NCI-H446 treated with DMSO at 0.1 percent for 48 hours (cell line): ENCODE measurements around the gene TIMP2.
"Not testable (repeated sequence)": the region's sequence is repeated elsewhere in the genome, so short reads cannot be mapped to it uniquely, and the experiment has no call there.

ENCODE experiments used
- DNase-seq: peaks from one replicate; lab custom pipeline; 2025; lab: John Stamatoyannopoulos, UW

Gene TIMP2

DNA sequence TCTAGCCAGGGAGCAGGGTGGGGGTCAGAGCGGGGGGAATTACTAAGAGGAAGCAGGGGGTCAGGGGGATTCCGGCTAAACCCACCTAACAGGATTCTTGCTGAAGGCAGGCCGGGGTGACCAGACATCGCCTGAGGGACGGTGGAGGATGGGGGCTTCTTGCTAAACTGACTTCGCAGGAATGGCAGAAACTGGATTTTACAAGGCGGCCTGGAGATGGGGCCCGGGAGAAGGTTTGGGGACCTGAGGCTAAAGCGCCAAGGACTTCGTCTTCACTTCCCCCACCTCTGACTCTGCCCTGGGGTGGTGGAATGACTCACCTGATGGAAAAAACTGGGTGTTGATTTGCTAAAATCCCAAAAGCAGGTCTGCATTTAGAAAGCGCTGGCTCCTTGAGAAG is 31.1 kb upstream of the TIMP2 start:
- DNase-seq, result no peak

DNA sequence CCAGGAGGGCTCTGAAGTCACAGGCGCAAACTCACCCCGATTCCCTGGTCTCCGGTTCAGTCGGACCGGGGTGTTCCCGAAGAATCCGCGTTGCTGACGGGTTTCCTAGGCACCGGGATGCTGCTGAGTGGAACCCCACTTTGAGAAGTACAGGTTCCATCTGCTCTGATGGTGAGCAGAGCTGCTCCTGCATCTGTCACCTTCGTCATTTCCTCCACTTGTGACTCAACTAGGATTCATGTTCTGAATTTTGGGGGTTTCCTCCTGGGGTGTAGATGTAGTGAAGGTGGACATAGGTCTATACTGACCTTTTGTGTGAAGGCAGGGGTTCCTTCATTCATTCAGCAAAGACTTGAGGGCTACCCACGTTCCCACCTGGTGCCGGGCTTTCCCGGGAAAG is 29.5 kb upstream of the TIMP2 start:
- no peak for DNase-seq

DNA sequence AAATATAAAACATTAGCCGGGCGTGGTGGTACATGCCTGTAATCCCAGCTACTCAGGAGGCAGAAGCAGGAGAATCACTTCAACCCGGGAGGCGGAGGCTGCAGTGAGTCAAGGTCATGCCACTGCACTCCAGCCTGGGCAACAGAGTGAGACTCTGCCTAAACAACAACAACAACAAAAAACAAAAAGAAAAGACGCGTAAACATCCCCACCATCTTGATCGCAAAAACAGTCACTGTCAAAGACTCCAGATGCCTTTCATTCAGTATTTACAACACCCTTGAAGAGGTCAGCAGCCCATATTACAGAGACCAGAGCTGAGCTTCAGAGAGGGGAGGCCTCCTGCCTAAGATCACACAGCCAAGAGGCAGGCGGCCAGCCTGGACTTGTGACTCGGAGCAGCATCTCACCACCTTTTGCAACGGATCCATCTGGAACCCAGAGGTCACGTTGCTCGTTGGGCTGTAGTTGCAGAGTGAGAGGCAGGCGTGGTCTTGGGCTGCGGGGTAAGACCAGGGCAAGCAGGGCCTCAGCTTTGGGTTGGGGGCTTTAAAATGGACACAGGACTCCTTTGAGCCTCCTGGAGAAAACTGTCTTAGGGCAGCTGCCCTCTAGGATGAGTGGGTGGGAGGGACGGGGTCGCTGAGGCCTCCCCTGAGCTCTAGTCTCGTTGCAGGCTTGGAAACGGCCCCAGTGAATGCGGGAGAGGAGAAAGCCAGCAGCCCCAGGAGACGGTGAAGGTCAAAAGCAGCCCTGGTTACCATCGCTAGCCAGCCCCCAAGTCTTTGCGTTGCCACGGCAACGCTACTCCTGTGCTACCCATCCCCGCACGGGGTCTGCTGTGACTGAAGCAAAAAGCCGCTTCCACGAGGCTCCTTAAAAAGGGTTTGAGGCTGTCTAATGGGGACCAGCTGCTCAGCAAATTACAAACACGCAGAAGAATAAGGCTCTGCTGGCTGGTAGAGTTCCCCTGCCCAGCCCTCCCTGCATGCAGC is 28.5 kb upstream of the TIMP2 start:
- DNase-seq, result no peak

DNA sequence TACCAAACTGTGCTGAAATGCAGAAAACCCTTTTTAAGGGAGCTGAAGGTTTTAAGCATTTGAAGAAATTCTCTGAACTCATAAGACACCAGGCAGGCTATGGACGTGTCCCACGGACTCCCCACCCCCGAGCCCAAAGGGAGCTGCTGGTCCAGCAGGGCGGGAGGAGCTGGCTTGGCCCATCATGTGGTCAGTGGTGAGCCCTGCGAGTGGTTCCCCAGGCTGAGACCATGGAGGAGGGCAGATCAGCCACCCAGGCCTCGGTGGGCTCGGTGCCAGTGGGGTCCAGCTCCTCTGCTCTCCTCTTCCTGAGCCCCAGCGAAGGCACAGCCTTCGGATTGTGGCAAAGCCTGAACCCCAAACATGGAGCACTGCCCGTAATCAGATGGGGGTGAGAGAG is 27.5 kb upstream of the TIMP2 start:
- no peak for DNase-seq

DNA sequence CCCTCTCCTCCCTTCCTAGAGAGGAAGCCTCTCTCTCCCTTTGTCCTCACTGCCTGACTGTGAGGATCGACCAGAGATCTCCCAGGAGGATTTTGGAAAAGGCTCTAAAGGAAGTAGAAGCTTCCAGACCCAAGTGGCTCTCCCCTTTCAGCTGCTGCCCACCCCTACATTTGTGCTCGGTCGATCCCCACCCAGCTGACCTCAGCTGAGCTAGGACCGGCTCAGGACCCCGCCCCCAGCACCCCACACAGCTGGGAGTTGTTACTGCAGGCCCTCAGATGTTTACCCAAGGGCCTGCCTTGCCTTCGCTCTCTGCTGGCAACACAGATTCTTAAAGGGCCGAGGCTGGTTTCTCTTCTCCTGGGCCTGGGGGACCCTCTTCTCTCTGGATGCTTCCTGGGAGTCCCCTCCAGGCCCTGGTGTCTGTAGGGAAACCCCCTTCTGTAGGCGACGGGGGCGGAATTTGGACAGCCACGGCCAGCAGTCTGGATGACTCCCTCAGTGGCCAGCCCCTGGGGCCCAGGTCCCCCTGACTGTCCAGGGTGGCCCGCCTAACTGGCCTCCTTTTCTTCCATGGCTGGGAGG is 26.9 kb upstream of the TIMP2 start:
- DNase-seq, result no peak

DNA sequence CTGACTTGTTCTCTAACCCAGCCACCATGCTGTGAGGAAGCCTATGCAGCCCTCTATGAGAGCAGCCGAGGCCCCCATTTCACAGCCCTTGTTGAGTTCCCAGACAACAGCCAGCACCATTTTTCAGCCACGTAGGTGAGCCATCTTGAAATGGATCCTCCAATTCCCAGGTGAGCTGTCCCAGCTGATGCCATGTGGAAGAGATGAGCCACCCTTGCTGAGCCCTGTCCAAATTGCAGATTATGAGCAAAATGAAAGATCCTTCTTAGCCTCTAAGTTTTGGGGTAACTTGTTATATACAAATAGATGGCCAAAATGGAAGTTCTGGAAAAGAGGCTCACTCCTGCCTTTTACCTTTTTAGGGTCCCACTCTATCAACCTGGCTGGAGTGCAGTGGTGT is 25.7 kb upstream of the TIMP2 start:
- no peak for DNase-seq

DNA sequence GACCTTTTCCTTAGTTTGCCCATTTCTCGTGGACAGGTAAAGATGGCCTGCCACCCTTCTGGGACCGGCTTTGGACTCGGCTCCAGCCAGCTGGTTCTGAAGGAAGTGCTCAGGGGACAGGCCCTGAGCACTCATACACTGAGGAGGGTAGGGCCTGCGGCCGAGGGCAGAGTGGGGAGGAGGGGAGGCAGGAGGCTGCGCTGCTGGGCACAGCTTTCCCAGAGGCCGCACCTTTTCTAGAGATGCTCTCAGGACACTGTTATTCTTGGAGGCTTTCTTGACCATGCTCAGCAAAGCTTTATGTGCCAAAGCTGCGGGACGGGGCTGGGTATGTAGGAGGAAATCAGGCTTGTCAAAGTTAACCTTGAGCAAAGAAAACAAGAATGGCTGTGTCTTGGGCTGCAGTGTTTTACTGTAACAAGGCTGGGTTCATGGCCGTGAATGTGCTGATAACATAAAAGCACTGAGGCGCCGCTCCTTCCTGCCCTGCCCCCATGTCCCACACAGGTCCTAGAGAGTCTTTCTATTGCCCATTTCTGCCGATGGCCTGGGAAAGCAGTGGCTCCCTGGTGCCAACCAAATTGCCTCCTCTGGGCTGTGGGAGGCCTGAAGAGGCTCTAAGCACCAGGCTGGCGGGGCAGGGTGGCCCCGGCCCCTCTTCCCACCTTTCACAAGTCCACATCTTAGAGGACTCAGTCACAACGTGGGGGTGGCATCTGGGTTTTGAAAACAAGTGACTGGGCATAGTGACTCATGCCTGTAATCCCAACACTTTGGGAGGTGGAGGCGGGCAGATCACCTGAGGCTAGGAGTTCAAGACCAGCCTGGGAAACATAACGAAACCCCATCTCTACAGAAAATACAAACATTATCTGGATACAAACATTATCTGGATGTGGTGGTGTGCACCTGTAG is 22.3 kb upstream of the TIMP2 start:
- DNase-seq, result no peak

DNA sequence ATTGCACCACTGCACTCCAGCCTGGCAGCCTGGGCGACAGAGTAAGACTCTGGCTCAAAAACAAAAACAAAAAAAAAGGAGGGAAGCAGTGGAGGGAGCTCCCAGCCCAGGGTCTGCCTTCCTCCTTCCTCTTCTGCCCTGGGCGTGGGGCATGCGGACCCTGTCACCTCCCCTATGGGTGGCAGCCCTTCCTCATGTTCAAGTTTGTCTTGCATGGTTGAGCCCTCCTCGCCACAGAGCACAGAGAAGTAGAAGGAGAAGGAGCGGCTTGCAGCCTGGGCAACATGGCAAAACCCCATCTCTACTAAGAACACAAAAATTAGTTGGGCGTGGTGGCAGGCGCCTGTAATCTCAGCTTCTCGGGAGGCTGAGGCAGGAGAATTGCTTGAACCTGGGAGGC is 21.4 kb upstream of the TIMP2 start:
- no peak for DNase-seq

DNA sequence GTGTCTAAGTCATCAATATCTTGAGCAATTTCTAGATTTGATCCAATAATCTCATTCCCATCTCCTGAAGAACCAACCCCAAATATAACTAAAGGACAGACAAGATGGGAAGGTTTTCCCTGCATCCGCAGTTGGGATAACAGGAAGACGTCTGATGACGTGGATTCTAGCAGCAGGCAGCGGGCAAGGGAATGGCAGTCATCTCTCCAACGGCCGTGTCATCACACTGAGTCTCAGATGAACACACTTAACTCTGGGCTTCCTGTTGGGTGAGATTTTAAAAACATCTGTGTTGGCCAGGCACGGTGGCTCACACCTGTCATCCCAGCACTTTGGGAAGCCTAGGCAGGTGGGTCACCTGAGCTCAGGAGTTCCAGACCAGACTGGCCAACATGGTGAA is 20.9 kb upstream of the TIMP2 start:
- no peak for DNase-seq

DNA sequence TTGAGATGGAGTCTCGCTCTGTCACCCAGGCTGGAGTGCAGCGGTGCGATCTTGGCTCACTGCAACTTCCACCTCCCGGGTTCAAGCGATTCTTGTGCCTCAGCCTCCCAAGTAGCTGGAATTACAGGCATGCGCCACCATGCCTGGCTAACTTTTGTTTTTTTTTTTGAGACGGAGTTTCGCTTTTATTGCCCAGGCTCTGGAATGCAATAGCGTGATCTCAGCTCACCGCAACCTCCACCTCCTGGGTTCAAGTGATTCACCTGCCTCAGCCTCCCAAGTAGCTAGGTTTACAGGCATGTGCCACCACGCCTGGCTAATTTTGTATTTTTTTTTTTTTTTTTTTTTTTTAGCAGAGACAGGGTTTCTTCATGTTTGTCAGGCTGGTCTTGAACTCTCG is 20.3 kb upstream of the TIMP2 start:
- DNase-seq, result not testable (repeated sequence)

DNA sequence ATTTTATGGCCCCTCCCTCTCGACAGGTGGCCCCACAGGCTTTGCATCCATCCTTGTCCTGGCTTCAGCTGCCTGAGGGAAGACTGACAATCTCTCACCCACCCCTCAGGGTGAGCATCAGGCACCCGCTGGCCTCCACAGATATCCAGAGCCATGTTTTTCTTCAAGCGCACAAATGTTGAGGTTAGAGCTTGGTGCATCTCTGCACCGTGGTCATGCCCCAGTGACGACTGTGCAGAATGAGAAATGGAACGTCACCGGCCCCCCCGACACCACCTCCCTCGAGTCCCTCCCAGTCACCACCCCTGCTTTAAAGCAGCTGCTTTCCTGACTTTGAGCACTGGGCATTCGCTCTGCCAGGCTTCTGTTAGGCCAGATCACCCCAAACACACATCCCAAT is 19.8 kb upstream of the TIMP2 start:
- no peak for DNase-seq

DNA sequence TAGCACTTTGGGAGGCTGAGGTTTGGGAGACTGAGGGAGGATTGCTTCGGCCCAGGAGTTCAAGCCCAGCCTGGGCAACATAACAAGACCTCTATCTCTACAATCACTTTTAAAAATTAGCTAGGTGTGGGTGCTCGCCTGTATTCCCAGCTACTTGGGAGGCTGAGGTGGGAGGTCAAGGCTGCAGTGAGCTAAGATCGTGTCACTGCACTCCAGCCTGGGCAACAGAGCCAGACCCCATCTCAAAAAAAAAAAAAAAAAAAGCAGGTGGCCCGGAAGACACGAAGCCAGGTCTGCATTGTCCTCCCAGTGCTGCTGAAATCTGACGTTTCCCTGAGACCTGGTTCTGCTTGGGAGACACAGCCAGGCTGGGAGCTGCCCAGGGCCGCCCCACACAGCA is 18.8 kb upstream of the TIMP2 start:
- no peak for DNase-seq

DNA sequence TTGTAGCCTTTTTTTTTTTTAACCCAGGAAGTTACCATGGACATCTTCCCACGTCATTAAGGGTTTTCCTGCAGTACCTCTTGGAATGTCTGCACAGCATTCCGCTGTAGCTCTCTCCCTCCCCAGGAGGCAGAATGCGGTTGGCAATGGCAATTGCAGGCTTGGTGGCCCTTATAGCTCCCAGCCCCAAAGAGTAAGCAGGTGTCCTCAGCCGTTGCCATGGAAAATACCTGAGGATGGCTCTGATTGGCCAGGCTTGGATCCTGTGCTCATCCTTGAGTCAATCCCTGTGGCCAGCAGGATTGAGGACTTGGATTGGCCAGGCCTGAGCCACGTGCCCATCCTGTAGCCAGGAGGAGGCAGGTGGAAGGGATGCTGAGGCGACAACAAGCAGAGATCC is 15.5 kb upstream of the TIMP2 start:
- no peak for DNase-seq

DNA sequence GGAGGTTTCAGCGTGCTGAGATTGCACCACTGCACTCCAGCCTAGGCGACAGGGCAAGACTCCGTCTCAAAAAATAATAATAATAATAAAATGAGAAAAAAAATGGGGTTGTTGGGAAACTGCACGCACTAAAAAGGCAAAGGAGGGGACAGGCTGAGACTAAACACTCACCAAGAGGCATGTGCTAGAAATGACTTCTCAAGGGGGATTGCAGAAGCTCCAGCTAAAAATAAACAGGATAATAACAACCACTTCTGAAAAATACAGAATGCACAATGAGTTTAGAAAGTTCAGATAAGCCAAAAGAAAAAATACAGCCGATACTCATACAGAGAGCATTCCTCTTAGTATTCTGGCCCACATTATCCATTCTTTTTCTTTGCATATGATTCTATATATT is 15.1 kb upstream of the TIMP2 start:
- DNase-seq, result no peak

DNA sequence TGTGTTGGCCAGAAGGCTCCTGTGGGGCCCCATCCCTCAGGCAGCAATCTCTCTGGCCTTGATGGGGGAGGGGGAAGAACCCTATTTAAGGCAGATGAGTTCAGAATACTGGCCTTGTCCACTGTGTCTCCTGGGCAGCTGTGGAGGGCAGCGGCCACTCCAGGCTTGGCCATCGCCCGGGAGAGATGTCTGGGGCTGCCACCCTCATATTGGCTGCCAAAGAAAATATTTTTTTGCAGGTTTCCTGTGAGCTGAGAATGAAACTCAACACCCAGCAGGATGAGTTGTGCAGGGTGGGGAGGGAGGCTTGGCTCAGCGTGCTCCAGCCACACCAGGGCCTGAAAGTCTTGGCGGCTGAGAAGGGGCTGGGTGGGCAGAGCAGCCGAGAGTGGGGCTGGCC is 14.4 kb upstream of the TIMP2 start:
- no peak for DNase-seq

DNA sequence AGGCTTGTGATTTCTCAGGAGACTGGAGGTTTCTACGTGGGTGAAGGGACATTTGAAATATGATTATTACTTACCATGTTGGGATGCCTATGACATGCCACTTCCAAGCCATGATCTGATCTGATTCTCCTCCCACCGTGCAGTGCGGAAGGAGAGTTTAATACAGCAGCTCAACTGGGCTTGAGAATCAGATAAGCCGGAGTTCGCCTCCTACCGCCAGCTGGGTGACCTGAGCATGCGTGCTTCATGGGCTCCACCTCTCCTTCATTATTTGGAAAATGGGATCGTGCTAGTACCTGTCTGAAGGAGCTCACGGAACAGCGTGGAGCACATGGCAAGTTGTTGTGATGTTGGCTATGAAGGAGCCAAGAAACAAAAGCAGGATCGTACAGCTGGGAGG is 12.4 kb upstream of the TIMP2 start:
- DNase-seq, result no peak

DNA sequence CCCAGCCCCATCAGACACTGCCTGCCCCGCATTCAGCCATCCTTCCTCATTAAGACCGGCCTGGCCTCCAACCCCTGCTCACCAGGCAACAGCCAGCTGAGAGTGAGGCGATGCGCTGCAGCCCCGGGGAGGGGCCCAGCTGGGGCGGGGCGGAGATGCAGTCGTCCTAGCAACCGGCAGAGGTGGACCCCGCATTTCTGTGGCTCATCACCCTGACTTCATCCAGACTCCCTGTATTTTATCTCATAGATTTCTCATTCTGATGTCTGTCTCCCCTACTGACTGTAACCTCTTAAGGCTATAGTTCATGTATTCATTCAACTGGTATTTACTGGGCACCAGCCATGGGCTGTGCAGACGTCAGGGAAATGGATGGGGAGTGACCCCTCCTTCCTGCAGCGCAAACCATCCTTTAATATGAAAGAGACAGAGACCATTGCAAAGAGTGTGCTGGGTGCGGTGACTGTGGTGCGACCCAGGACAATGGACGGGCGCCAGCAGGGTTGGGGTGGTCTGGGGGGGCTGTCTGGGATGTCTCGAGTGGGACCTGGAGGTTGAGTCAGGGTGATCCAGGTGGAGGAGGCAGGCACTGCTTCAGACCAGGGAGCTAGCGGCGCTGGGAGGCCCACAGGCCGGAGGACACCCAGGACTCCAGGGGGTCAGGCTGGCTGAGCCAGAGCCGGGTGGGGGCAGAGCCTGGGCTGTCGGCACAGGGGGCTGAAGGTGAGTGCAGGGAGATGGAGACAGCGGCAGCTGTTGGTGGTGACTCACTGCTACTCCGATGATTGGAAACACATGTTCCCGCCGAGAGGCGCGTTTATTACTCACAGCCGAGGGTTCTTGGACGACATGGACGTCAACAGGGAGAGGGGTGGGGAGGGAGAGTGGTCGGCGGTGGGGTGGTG is 10.5 kb upstream of the TIMP2 start:
- peak; percentile 90 for DNase-seq

DNA sequence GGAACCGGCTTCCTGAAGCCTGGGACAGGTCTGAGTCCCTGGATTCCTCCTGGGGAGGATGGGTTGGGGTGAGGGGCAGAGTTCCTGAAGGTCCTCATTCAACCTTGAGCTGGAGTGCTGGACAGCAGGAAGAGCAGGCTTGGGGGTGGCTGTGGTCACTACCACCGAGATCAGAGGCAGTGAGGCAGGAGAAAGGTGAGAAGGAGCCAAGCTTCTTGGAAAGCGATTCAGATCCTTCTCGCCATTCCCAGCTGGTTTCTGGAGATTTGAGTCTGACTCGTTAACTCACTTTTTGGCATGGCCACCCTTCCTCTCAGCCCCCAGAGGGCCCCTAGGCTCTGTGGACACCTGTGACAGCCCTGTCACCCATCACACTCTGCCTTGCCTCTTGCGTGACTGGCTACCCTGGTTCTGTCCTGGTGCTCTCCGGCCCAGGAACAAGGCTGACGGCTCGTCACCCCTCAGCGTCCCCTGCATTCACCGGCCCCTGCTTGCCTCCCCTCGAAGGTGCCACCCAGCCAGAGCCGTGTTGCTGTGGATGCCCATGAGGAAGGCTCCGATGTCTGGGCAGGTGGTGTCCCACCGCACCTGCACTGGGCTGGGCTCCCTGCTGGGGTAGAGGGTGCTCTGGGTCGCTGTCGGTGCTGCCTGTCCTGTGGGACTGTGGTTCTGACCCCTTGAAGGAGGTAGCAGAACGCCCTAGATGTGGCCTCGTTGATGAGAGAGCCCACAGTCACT is 9.7 kb upstream of the TIMP2 start:
- DNase-seq, result peak; percentile 44

DNA sequence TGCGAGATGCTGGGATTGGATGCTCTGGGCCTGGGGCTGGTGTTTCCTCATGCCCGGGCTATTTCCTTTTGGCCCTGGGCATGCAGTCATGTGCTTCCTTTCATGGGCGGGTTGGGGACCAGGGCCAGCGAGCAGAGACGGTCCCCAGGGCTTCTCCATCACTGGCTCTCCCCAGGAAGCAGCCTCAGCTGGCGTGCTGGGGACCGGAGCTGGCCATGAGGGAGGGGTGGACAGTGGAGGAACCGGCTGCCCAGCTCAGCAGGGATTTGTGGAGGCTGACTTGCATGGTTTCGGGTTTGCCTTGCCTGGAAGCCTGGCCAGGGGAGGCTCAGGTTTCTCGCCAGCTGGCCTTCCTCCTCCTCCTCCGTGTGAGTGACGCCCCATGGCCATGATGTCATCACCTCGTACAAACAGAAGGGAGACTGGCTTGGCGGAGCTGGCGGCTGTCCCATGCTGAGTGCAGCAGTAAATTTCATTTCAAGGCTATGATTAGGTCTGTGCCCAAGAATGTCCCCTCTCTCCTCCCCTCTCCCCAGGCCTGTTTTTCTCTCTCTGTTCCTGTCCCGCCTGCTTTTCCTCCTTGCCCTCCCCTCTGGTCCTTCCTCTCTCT is 8.9 kb upstream of the TIMP2 start:
- peak; percentile 97 for DNase-seq
